Smooth muscle cell of bladder (primary cell): ENCODE measurements around the gene SASS6. TPM values are rescaled to one million over a fixed set of nuclear protein-coding genes. Genes with fewer than 3 reads are reported as not detected.

Experiments used
- total RNA-seq: library from RNA; depleted of rRNA; stranded (reverse); fragments of >200 nt; gene quantifications from 2 replicates; pipeline ENCODE4 v1.2.3, GENCODE V29; 2014

Gene SASS6
- 1.1 and 1.4 TPM in 2 replicates for total RNA-seq

GRCh38 chr1:100132566-100133477 is at the start of gene SASS6, which contains the start of gene TRMT13:
TSS of gene SASS6 (minus strand) at chr1:100132930. CDS start at chr1:100132814, 116 bp downstream.
TSS of gene TRMT13 (plus strand) at chr1:100133163. CDS start at chr1:100133169, 6 bp downstream.

GRCh38 chr1:100178091-100178490 is 45.4 kb upstream of the SASS6 start, which contains the start of gene LRRC39:
TSS of gene LRRC39 (minus strand) at chr1:100178256. CDS start at chr1:100168516, 9,740 bp downstream.

Other genes starting within 250 kb of the SASS6 start
- gene SLC35A3, start 162.9 kb downstream of the SASS6 start, total RNA-seq: 15.1 and 17.2 TPM in 2 replicates
- gene TRMT13, start 233 bp upstream of the SASS6 start, total RNA-seq: 9.7 and 16.6 TPM in 2 replicates
- gene LRRC39, start 45.3 kb upstream of the SASS6 start, total RNA-seq: 0.28 and 0.46 TPM in 2 replicates
- 5.4 and 6.3 TPM in 2 replicates for gene DBT, start 116.9 kb upstream of the SASS6 start, total RNA-seq
- gene RTCA, start 133.3 kb upstream of the SASS6 start, total RNA-seq: 43.1 and 48.6 TPM in 2 replicates
- gene CDC14A, start 219.6 kb upstream of the SASS6 start, total RNA-seq: 2.4 and 2.6 TPM in 2 replicates